ENCODE results near the gene CRHR2.

- TF ChIP-seq CTCF (IDR thresholded peaks at IDR 0.05; ENCODE audit: low read length) (no peak), EZH2 (optimal IDR thresholded peaks at IDR 0.05; ENCODE audit: low read depth, low read length) (no peak), EZH2phosphoT487 (IDR thresholded peaks at IDR 0.05; ENCODE audit: low read length) (no peak)
Observed at GRCh38 chr7:30714129-30714528, 31.9 kb upstream of the CRHR2 start.
